Liver (tissue), 10 donors: ENCODE data around the gene PRICKLE3. TPM values are rescaled to one million over a fixed set of nuclear protein-coding genes. Genes with fewer than 3 reads are reported as not detected.
"Not testable (repeated sequence)": the region's sequence is repeated elsewhere in the genome, so short reads cannot be mapped to it uniquely, and the experiment has no call there.

Source experiments
- DNase-seq: peaks from one replicate; pipeline ENCODE4 v3.0.0-alpha.2; 2017; ENCODE audit warnings: low spot score
- H3K27ac ChIP-seq, 2 donors: one replicate each; pipeline ENCODE4 v1.7.0; 2013; ENCODE audit warnings: inconsistent platforms in 2 of 2, low read length in 2 of 2, control low read depth in 1 of 2, low read depth in 1 of 2, mild to moderate bottlenecking in 1 of 2
- H3K27me3 ChIP-seq, 4 donors: one replicate each; pipeline versions ENCODE4 v1.6.1 to v1.7.0; 2013; ENCODE audit warnings: low read length in 3 of 4, inconsistent platforms in 1 of 4, mild to moderate bottlenecking in 1 of 4, moderate library complexity in 1 of 4; ENCODE audit not compliant: control insufficient read depth in 4 of 4, insufficient read depth in 4 of 4
- H3K36me3 ChIP-seq, 4 donors: one replicate each; pipeline versions ENCODE4 v1.6.1 to v1.7.0; 2013; ENCODE audit warnings: low read length in 3 of 4, mild to moderate bottlenecking in 3 of 4, low read depth in 1 of 4, moderate library complexity in 1 of 4; ENCODE audit not compliant: control insufficient read depth in 4 of 4, insufficient read depth in 3 of 4
- H3K4me1 ChIP-seq, 4 donors: one replicate each; pipeline versions ENCODE4 v1.6.1 to v1.7.0; 2013; ENCODE audit warnings: low read length in 3 of 4, mild to moderate bottlenecking in 3 of 4, moderate library complexity in 1 of 4; ENCODE audit not compliant: control insufficient read depth in 4 of 4, insufficient read depth in 4 of 4
- H3K4me3 ChIP-seq, 3 donors: one replicate each; pipeline versions ENCODE4 v1.6.1 to v1.7.0; 2013; ENCODE audit warnings: low read length in 3 of 3, control low read depth in 1 of 3, low read depth in 1 of 3, mild to moderate bottlenecking in 1 of 3
- H3K9ac ChIP-seq, 2 donors: one replicate each; pipeline ENCODE4 v1.7.0; 2013; ENCODE audit warnings: low read length in 2 of 2, mild to moderate bottlenecking in 2 of 2, moderate library complexity in 2 of 2, control low read depth in 1 of 2, low read depth in 1 of 2
- H3K9me3 ChIP-seq, 4 donors: one replicate each; pipeline versions ENCODE4 v1.6.1 to v1.7.0; 2013; ENCODE audit warnings: low read length in 3 of 4; ENCODE audit not compliant: control insufficient read depth in 4 of 4
- EGR1 ChIP-seq, 2 donors: IDR thresholded peaks; 2 replicates each; pipeline ENCODE4 v1.6.1; 2016 to 2018; ENCODE audit warnings: antibody characterized with exemption in 2 of 2, low read depth in 2 of 2
- GABPA ChIP-seq, 2 donors: IDR thresholded peaks in 1 of 2; conservative IDR thresholded peaks in 1 of 2; 2 replicates each; pipeline ENCODE4 v1.6.1; 2016; ENCODE audit warnings: antibody characterized with exemption in 2 of 2, mild to moderate bottlenecking in 1 of 2, moderate library complexity in 1 of 2
- JUND ChIP-seq, 2 donors: IDR thresholded peaks; 2 replicates each; pipeline ENCODE4 v1.6.1; 2016; ENCODE audit warnings: antibody characterized with exemption in 2 of 2
- RAD21 ChIP-seq, 2 donors: IDR thresholded peaks; 2 replicates each; pipeline ENCODE4 v1.6.1; 2016; ENCODE audit warnings: antibody characterized with exemption in 2 of 2, mild to moderate bottlenecking in 2 of 2
- SP1 ChIP-seq: IDR thresholded peaks from 2 replicates; pipeline ENCODE4 v1.6.1; 2018; ENCODE audit warnings: antibody characterized with exemption, mild to moderate bottlenecking
- TAF1 ChIP-seq: conservative IDR thresholded peaks from 2 replicates; pipeline ENCODE4 v1.6.1; 2016; ENCODE audit warnings: antibody characterized with exemption, mild to moderate bottlenecking
- YY1 ChIP-seq: IDR thresholded peaks from 2 replicates; pipeline ENCODE4 v1.6.1; 2016; ENCODE audit warnings: antibody characterized with exemption, mild to moderate bottlenecking
- WGBS: extraction: QIAGEN DNeasy Blood & Tissue Kit; methylation state at CpG from one replicate; pipeline ENCODE4 v1.1.7; 2013; 5-methylcytosine and 5-hydroxymethylcytosine counted together
- polyA plus RNA-seq, 2 donors: library from polyadenylated mRNA; stranded (reverse) in 1 of 2; unstranded in 1 of 2; fragments of 200-250 nt in 1 of 2; fragments of >200 nt in 1 of 2; fragmentation: Nextera tagmentation in 1 of 2; extraction: Ambion mirVana in 1 of 2; gene quantifications; one replicate each; pipeline versions ENCODE4 v1.2.1 to v1.2.3, GENCODE V29; 2013 to 2015
- small RNA-seq: library from RNA; depleted of rRNA; stranded (forward); fragments of <200 nt; gene quantifications from one replicate; pipeline ENCODE3, GENCODE V24; 2014
- total RNA-seq, 2 donors: library from RNA; depleted of rRNA; stranded (reverse); fragments of >200 nt; gene quantifications; one replicate each; pipeline ENCODE4 v1.2.3, GENCODE V29; 2014
- TF ChIP-seq, protein P1 (sequence below): IDR thresholded peaks from 2 replicates; pipeline ENCODE4 v1.6.1; 2016; ENCODE audit warnings: antibody characterized with exemption
- TF ChIP-seq, protein P2 (sequence below): IDR thresholded peaks from 2 replicates; pipeline ENCODE4 v1.6.1; 2016; ENCODE audit warnings: antibody characterized with exemption
- TF ChIP-seq, protein P3 (sequence below): fragments of 150-350 bp; IDR thresholded peaks from 2 replicates; pipeline ENCODE4 v1.5.1; 2017; ENCODE audit warnings: improper control_type of control experiment, low read depth, low read length; ENCODE audit not compliant: missing input control
- donor health status: healthy.
- donor health status: healthy.
- donor health status: healthy.
- donor health status: healthy.
- donor health status: healthy.

PRICKLE3 gene
- total and polyA plus RNA-seq, 4 donors = 2.1 to 6.5 (median 2.9) TPM

DNA sequence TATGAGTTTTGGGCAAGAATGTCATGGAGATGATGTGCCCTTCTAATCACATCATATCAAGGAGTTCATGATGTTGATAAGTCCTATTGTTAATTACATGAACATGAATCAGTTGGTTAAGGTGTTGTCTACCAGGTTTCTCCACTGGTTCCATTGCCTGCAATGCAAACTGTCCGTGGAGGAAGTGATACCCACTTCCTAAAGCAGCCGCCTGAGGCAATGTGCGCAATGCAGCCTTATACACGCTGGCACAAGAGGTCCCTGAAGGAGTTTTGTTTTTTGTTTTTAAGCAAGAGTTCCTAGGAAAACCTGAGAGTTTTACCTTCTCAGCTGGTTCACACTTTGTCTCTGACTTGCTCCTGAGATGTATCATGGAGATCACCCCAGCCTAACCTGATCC lies 56.7 kb downstream of the PRICKLE3 start:
- no peaks in the 10 kb centered on the region for H3K36me3 ChIP-seq
- no peak overlapping the region for H3K27ac ChIP-seq
- DNase-seq = no peak
- no peak overlapping the region for H3K4me3 ChIP-seq
- WGBS = 86% methylated on average over 4 of the region's 4 CpGs
- no peaks in the 10 kb centered on the region for H3K9me3 ChIP-seq
- no peaks in the 10 kb centered on the region for H3K27me3 ChIP-seq
- TF ChIP-seq YY1 (no peak), TAF1 (no peak), GABPA (IDR thresholded peaks at IDR 0.05 in 1 of 2, conservative IDR thresholded peaks at IDR 0.05 in 1 of 2) (no peak), JUND (IDR thresholded peaks at IDR 0.05) (no peak), RAD21 (IDR thresholded peaks at IDR 0.05) (no peak), EGR1 (IDR thresholded peaks at IDR 0.05; ENCODE audit: low read depth in 2 of 2) (no peak), SP1 (no peak)
- TF ChIP-seq, protein P1, sequence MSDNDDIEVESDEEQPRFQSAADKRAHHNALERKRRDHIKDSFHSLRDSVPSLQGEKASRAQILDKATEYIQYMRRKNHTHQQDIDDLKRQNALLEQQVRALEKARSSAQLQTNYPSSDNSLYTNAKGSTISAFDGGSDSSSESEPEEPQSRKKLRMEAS = no peak
- TF ChIP-seq, protein P2, sequence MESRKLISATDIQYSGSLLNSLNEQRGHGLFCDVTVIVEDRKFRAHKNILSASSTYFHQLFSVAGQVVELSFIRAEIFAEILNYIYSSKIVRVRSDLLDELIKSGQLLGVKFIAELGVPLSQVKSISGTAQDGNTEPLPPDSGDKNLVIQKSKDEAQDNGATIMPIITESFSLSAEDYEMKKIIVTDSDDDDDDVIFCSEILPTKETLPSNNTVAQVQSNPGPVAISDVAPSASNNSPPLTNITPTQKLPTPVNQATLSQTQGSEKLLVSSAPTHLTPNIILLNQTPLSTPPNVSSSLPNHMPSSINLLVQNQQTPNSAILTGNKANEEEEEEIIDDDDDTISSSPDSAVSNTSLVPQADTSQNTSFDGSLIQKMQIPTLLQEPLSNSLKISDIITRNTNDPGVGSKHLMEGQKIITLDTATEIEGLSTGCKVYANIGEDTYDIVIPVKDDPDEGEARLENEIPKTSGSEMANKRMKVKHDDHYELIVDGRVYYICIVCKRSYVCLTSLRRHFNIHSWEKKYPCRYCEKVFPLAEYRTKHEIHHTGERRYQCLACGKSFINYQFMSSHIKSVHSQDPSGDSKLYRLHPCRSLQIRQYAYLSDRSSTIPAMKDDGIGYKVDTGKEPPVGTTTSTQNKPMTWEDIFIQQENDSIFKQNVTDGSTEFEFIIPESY = no peak
- TF ChIP-seq, protein P3, sequence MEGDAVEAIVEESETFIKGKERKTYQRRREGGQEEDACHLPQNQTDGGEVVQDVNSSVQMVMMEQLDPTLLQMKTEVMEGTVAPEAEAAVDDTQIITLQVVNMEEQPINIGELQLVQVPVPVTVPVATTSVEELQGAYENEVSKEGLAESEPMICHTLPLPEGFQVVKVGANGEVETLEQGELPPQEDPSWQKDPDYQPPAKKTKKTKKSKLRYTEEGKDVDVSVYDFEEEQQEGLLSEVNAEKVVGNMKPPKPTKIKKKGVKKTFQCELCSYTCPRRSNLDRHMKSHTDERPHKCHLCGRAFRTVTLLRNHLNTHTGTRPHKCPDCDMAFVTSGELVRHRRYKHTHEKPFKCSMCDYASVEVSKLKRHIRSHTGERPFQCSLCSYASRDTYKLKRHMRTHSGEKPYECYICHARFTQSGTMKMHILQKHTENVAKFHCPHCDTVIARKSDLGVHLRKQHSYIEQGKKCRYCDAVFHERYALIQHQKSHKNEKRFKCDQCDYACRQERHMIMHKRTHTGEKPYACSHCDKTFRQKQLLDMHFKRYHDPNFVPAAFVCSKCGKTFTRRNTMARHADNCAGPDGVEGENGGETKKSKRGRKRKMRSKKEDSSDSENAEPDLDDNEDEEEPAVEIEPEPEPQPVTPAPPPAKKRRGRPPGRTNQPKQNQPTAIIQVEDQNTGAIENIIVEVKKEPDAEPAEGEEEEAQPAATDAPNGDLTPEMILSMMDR = no peak
- no peaks in the 10 kb centered on the region for H3K4me1 ChIP-seq
- no peak overlapping the region for H3K9ac ChIP-seq

DNA sequence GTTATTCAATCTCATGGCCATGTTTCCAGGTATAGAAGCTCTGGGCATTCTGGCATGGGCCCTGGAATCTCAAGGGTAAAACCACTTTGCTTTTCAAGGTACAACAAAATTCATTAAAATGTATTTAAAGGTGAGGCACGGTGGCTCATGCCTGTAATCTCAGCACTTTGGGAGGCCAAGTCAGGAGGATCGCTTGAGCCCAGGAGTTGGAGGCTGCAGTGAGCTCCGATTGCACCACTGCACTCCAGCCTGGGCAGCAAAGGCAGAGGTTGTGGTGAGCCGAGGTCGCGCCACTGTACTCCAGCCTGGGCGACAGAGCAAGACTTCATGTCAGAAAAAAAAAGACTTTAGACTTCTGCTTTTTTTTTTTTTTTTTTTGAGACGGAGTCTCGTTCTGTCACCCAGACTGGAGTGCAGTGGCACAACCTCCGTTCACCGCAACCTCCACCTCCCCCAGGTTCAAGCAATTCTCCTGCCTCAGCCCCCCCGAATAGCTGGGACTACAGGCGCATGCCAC lies 58.4 kb downstream of the PRICKLE3 start:
- H3K27me3 ChIP-seq, H3K4me1 ChIP-seq, H3K9ac ChIP-seq, DNase-seq, H3K27ac ChIP-seq, H3K9me3 ChIP-seq, H3K36me3 ChIP-seq, H3K4me3 ChIP-seq: not testable (repeated sequence)
- WGBS = 82% methylated on average over 13 of the region's 13 CpGs

Small RNA genes lying within 50 kb of the gene (small RNA-seq; reads per million reads assigned to genes)
- not detected for gene RN7SL262P

Other genes with a start within 250 kb of the PRICKLE3 start
- gene OTUD5, start 228.8 kb downstream of the PRICKLE3 start, total RNA-seq = 10 to 100 TPM; 17.0 to 29.3 TPM
- 10 to 100 TPM in 1 of 2 donors, 1 to 10 TPM in 1; 9.3 to 18.8 TPM for gene OTUD5, start 228.8 kb downstream of the PRICKLE3 start, polyA plus RNA-seq
- gene KCND1, start 214.5 kb downstream of the PRICKLE3 start, total RNA-seq = 1 to 10 TPM in 1 of 2 donors, under 1 TPM in 1; 0.28 to 1.1 TPM
- under 1 TPM; 0.17 to 0.28 TPM for gene KCND1, start 214.5 kb downstream of the PRICKLE3 start, polyA plus RNA-seq
- 10 to 100 TPM; 14.1 to 21.3 TPM for gene GRIPAP1, start 184.1 kb downstream of the PRICKLE3 start, total RNA-seq
- gene GRIPAP1, start 184.1 kb downstream of the PRICKLE3 start, polyA plus RNA-seq = 10 to 100 TPM; 15.4 to 17.3 TPM
- 10 to 100 TPM in 1 of 2 donors, 1 to 10 TPM in 1; 9.5 to 17.1 TPM for gene TFE3, start 143.0 kb downstream of the PRICKLE3 start, total RNA-seq
- gene TFE3, start 143.0 kb downstream of the PRICKLE3 start, polyA plus RNA-seq = 10 to 100 TPM in 1 of 2 donors, 1 to 10 TPM in 1; 8.6 to 22.4 TPM
- 1 to 10 TPM; 1.0 to 1.9 TPM for gene CCDC120, start 127.4 kb downstream of the PRICKLE3 start, total RNA-seq
- gene CCDC120, start 127.4 kb downstream of the PRICKLE3 start, polyA plus RNA-seq = 1 to 10 TPM; 1.3 to 3.4 TPM
- 1 to 10 TPM; 1.4 to 2.1 TPM for gene PRAF2, start 112.4 kb downstream of the PRICKLE3 start, total RNA-seq
- gene PRAF2, start 112.4 kb downstream of the PRICKLE3 start, polyA plus RNA-seq = 1 to 10 TPM; 5.7 to 8.2 TPM
- gene WDR45, start 106.5 kb downstream of the PRICKLE3 start, total RNA-seq = 10 to 100 TPM; 28.0 to 47.9 TPM
- 10 to 100 TPM; 51.2 to 60.7 TPM for gene WDR45, start 106.5 kb downstream of the PRICKLE3 start, polyA plus RNA-seq
- gene GPKOW, start 62.6 kb downstream of the PRICKLE3 start, total RNA-seq = 10 to 100 TPM in 1 of 2 donors, 1 to 10 TPM in 1; 9.5 to 13.8 TPM
- 10 to 100 TPM in 1 of 2 donors, 1 to 10 TPM in 1; 7.7 to 12.0 TPM for gene GPKOW, start 62.6 kb downstream of the PRICKLE3 start, polyA plus RNA-seq
- gene MAGIX, start 23.6 kb downstream of the PRICKLE3 start, total RNA-seq = 1 to 10 TPM; 2.9 to 6.9 TPM
- 10 to 100 TPM in 1 of 2 donors, 1 to 10 TPM in 1; 8.8 to 10.8 TPM for gene MAGIX, start 23.6 kb downstream of the PRICKLE3 start, polyA plus RNA-seq
- 1 to 10 TPM; 2.4 to 6.7 TPM for gene PLP2, start 14.5 kb downstream of the PRICKLE3 start, total RNA-seq
- 10 to 100 TPM; 22.6 to 24.5 TPM for gene PLP2, start 14.5 kb downstream of the PRICKLE3 start, polyA plus RNA-seq
- gene SYP, start 13.8 kb upstream of the PRICKLE3 start, total RNA-seq = under 1 TPM; 0.61 to 0.67 TPM
- gene SYP, start 13.8 kb upstream of the PRICKLE3 start, polyA plus RNA-seq = under 1 TPM; 0.30 to 0.33 TPM
- gene CACNA1F, start 47.0 kb upstream of the PRICKLE3 start, total RNA-seq = not detected
- gene CACNA1F, start 47.0 kb upstream of the PRICKLE3 start, polyA plus RNA-seq = under 1 TPM in 1 of 2 donors, not detected in 1; 0.03 TPM
- gene CCDC22, start 49.1 kb upstream of the PRICKLE3 start, total RNA-seq = 1 to 10 TPM; 6.2 TPM
- 1 to 10 TPM; 4.2 to 7.8 TPM for gene CCDC22, start 49.1 kb upstream of the PRICKLE3 start, polyA plus RNA-seq
- gene FOXP3, start 78.3 kb upstream of the PRICKLE3 start, total RNA-seq = under 1 TPM; 0.05 to 0.08 TPM
- gene FOXP3, start 78.3 kb upstream of the PRICKLE3 start, polyA plus RNA-seq = under 1 TPM; 0.29 to 0.65 TPM
- gene PPP1R3F, start 83.4 kb upstream of the PRICKLE3 start, total RNA-seq = 1 to 10 TPM; 1.3 to 1.7 TPM
- 1 to 10 TPM in 1 of 2 donors, under 1 TPM in 1; 0.78 to 1.6 TPM for gene PPP1R3F, start 83.4 kb upstream of the PRICKLE3 start, polyA plus RNA-seq
- gene GAGE10, start 117.3 kb upstream of the PRICKLE3 start, total RNA-seq = not detected
- gene GAGE10, start 117.3 kb upstream of the PRICKLE3 start, polyA plus RNA-seq = not detected
- gene GAGE12J, start 135.7 kb upstream of the PRICKLE3 start, total RNA-seq = not detected
- not detected for gene GAGE12J, start 135.7 kb upstream of the PRICKLE3 start, polyA plus RNA-seq
- gene GAGE13, start 145.2 kb upstream of the PRICKLE3 start, total RNA-seq = not detected
- gene GAGE13, start 145.2 kb upstream of the PRICKLE3 start, polyA plus RNA-seq = not detected